Fibroblast of mammary gland (primary cell): ENCODE data around the gene EN2.

Experiments
- DNase-seq: peaks from one replicate; pipeline ENCODE4 v3.0.0-alpha.2; 2010; ENCODE audit warnings: low read depth
- H3K4me3 ChIP-seq: 2 replicates; pipeline ENCODE4 v1.5.1; 2011; ENCODE audit warnings: low read depth, mild to moderate bottlenecking, low read length, moderate library complexity; ENCODE audit not compliant: control insufficient read depth
- TF ChIP-seq, protein P1 (sequence below): conservative IDR thresholded peaks from 2 replicates; pipeline ENCODE4 v1.5.1; 2011; ENCODE audit warnings: low read depth, low read length, inconsistent platforms; ENCODE audit not compliant: control insufficient read depth, insufficient read depth

Gene EN2

GRCh38 chr7:155455132-155455693 lies 2.7 kb upstream of the EN2 start:
- DNase-seq = no peak
- TF ChIP-seq, protein P1, sequence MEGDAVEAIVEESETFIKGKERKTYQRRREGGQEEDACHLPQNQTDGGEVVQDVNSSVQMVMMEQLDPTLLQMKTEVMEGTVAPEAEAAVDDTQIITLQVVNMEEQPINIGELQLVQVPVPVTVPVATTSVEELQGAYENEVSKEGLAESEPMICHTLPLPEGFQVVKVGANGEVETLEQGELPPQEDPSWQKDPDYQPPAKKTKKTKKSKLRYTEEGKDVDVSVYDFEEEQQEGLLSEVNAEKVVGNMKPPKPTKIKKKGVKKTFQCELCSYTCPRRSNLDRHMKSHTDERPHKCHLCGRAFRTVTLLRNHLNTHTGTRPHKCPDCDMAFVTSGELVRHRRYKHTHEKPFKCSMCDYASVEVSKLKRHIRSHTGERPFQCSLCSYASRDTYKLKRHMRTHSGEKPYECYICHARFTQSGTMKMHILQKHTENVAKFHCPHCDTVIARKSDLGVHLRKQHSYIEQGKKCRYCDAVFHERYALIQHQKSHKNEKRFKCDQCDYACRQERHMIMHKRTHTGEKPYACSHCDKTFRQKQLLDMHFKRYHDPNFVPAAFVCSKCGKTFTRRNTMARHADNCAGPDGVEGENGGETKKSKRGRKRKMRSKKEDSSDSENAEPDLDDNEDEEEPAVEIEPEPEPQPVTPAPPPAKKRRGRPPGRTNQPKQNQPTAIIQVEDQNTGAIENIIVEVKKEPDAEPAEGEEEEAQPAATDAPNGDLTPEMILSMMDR = no peak
- H3K4me3 ChIP-seq = no peak overlapping the region

GRCh38 chr7:155455776-155456737 lies 1.9 kb upstream of the EN2 start:
- no peak for DNase-seq
- TF ChIP-seq, protein P1 = no peak
- no peak overlapping the region for H3K4me3 ChIP-seq

DNA sequence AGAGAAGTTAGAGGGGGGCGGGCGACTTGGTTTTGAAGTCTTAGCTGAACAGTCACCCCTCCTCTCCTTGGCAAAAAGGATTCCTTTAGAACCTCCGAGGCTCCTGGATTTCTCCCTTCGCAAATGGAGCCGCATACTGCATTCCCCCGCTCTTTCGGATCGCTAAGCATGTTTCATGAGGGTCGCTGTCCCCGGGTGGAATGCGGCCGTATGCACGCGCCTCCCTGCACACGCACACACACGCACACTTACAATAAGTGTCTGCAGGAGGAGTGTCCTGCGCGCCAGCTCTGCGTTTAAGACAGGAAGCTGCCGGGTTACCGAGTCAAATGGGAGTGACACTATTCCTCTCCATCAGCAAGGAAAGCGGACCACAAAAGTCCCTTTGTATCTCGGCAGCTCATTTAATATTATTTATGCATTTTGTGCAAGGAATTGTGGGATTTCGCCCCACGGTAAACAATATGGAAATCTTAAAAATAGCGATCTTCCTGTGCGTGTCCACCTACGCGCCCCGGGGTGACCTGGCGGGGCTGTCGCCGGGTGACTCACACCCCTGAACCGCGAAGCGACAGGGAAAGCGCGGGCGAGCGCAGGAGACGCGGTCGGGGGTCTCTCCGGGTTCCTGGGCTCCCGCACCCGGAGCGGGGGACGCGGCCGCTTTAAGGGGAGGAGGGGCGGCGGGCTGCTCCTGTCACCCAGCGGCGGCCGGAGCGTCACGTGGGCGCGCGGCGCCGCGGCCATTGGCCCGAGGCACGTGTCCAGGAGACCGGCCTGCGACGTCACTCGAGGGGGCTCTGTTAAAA lies 988 bp upstream of the EN2 start:
- TF ChIP-seq, protein P1 = no peak
- peak overlapping the region; percentile 32 for H3K4me3 ChIP-seq
- peak; percentile 31 for DNase-seq

DNA sequence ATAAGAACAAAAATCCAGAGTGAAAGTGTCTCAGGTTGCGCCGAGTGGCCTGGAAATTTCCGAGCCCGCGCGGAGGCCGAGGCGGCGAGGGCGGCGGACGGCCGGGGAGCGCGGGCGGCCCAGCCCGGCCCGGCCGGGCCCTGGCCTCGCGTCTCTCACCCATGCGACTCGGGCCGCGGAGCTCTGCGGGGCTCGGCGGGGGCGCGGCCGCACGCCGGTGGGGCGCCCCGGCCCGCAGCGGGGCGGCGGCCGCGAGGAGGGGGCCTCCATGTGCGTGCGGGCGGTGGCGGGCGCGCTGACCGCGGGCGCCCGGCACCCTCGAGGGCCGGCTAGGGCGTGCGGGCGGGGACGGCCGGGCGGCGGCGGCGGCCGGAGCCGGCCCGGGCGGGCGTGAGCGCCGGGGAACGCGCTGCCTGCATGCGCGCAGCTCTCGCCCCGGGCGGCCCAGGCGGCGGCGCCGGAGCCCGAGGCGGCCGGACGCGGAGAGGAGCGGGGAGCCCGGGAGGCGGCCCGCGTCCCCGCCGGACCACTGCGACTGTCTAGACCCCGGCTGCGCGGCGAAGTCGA lies 302 bp upstream of the EN2 start:
- no peak overlapping the region for H3K4me3 ChIP-seq
- TF ChIP-seq, protein P1 = no peak
- no peak for DNase-seq

GRCh38 chr7:155458878-155459699 lies 1.2 kb downstream of the EN2 start:
- no peak for DNase-seq
- TF ChIP-seq, protein P1 = no peak
- no peak overlapping the region for H3K4me3 ChIP-seq
